GM21619 (cell line): ENCODE data around the gene LCTL.

Experiments
- ATAC-seq: cut with Tn5 transposase; IDR thresholded peaks from one replicate; pipeline ENCODE4 v1.9.1; 2021; ENCODE audit not compliant: unreplicated experiment

LCTL gene

DNA sequence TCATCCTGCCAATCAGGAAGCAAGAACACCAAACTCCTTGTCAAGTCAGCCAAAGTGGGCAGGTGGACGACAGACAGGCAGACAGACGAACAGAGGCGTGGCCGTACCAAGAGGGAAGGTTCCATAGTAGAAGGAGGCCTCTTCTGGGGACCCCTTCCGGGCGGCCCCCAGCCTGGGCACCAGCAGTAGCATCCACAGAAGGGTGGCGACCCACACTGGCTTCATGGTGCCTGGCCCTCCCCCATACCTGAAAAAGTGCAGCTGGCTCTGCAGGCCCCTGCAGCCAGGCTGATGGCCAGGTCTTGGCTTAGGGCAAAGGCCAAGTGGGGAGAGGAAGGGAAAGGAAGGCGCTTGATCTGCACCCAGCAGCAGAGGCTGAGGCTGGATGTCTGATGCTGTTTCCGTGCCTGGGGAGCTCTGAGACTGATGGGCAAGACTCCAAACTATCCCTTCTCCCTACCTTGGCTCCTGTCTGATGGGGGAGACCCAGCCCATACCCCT, 607 bp downstream of the LCTL start:
- no peak for ATAC-seq

DNA sequence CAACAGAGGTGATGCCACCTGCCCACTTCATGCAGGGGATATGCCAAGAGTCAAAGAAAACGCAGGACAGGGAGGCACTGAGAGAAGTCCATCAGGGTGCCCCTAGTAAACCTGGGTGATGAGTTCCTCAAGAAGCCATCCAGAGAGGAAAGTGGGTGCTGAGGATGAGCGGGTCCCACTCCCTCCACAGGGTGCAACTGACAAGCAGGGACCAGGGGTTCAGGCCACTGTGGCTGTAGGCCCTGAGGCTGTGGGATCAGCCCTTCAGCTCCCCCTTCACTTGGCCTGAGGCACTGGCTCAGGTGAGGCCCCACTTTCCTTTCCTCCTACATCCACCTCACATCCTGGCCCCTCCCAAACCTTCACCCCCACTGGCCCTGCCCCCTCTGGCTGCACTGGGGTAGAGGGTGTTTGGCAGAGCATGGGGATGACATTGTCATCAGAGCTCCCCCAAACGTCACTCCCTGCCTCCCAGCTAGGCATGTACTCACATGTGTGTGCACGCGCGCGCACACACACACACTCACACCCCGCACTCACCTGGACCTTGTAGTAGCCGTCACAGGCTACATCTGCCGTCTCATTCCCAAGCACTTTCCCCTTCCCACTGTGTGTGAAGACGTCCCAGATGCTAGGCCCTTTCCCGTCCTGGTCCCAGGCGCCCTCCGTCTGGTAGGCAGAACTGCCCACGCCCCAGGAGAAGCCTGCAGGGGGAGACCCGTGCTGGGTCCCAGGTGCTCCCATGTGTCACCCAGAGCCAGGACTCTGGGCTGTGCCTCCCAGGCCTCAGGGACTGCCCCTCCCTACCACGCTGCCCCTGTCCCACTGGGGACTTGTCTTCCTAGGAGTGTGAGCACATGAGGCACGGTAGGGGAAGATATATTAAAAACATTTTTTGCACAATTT, 1.4 kb downstream of the LCTL start:
- no peak for ATAC-seq

DNA sequence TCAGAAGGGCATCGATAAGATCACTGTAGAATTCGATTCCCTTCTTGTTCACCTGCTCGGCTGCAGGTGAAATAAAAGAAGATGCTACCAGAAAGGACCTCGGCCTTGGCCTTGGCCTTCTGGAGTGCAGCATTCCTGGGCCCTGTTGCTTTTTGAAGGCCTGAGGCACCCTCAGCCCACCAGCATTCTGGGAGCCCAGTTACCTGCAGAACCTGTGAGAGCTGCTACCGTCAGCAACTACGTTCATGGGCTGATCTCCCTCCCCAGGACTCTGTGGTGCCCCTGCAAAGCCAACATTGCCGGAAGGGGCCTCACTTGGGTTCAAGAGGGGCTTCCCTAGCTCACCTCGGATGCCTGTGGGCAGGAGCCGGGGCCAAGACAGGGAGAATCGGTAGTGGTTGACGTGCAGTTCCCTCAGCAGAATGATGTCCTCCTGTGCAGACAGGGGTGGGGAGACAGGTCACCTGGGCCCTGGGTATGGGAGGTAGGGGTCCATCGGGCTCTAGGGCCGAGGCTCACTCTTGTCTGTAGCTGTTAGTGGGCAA, 2.2 kb downstream of the LCTL start:
- ATAC-seq = no peak

DNA sequence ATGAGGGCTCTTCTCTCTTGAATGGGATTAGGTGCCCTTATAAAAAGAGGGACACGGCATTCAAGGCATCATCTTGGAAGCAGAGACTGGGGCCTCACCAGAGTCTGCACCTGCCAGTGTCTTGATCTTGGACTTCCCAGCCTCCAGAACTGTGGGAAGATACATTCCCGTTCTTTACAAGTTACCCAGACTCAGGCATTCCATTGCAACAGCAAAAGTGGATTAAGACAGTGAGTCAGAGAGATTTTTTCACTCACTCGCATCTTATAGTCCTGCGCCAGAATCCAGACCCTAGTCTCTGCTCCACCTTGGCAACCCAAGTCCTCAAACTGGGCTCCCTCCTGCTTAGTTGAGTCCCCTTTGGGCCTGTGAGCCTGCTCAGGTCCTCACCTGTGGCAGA, 2.7 kb downstream of the LCTL start:
- no peak for ATAC-seq

DNA sequence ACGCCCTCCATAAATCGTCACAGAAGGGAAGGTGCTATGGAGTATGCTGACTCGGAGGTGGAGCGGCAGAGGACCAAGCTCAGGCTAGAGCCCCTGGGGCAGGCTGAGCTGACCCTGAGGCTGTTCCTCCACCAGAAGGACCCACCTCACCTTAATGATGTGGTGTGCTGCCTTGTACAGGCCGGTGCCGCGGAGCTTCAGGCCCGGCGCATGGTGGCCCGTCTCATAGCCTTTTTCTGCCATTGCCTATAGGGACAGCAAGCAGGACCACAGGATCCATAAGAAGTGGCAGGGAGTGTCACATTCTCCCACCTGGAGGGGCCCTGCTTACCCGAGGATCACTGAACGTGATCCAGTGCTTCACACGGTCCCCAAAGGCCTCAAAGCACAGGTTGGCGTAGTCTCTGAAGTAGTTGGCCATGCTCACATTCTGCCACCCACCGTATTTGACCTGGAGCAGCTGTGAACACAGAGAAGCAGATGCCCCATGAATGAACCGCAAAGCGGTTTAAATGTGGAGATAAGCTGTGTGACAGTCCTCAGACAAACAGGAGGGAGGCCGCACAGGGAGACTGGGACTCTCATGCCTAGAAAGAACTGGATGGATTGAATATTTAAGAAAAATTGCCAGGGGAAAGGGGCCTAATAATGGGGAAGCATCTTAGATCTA, 4.8 kb downstream of the LCTL start:
- ATAC-seq = no peak

DNA sequence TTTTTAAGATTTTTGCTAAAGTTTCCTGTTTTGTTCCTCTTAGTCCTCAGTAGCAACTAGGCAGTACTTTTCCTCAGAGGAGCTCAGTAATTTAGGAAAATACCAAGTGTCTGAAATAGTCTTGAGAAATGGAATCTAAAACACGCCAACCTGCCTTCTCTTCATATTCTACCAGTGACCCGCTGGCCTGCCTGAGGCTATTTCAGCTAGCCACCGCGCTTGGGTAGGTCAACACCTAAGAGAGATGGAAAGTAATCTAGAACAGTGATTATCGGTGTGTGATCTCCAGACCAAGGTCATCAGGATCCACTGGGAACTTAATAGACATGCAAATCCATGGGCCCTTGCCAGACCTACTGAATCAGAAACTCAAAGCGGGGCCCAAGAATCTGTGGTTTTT, 7.5 kb downstream of the LCTL start:
- ATAC-seq = no peak

DNA sequence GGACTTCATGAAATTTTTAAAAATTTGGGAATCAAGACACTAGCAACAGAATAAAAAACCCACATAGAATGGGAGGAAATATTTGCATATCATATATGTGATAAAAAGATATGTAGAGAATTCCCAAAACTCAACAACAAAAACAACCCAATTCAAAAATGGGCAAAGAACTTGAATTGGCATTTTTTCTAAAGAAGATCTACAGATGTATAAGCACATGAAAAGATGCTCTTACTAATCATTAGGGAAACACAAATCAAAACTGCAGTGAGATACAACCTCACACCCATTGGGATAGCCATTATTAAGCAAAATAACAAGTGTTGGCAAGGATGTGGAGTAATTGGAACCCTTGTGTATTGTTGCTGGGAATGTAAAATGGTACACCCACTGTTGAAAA, 10.1 kb downstream of the LCTL start:
- ATAC-seq = no peak

DNA sequence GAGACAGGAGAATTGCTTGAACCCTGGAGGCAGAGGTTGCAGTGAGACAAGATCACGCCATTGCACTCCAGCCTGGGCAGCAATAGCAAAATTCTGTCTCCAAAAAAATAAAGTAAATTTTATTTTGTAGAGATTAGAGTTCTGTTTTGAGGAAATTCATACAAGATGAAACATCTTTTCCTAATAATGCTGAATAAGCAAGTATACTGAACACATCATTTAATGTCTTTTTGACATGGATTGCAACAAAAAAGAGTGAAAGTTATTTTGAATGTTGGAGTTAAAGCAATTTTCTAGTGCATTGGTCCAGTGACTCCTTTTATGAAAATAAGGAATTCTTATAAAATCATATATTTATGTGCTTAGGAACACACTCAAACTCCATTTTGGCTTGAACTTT, 20.5 kb downstream of the LCTL start:
- no peak for ATAC-seq

DNA sequence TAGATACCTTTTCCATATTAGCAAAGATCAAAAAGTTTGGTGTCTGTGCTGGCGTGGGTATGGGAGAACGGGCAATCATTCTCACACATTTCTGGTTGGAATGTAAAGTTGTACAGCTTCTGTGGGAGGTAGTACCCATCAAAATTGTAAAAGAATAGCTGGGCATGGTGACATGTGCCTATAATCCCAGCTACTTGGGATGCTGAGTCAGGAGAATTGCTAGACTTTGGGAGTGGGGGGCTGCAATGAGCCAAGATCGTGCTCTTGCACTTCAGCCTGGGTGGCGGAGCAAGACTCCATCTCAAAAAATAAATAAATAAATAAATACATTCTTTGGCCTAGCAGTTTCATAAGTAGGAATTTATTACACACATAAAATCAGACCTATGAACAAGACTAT, 22.9 kb downstream of the LCTL start:
- no peak for ATAC-seq

DNA sequence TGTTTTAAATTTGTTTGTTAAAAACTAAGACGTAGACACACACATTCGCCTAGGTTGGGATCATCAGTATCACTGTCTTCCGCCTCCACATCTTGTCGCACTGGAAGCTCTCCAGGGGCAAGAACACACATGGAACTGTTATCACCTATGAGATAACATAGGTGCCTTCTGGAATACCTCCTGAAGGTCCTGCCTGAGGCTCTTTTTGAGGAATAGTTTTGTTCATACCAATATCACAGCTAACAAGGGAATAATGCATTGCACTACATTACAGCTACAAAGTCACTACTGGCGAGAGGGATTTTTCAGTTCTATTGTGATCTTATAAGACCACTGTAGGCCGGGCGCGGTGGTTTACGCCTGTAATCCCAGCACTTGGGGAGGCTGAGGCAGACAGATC, 30.7 kb downstream of the LCTL start:
- no peak for ATAC-seq

DNA sequence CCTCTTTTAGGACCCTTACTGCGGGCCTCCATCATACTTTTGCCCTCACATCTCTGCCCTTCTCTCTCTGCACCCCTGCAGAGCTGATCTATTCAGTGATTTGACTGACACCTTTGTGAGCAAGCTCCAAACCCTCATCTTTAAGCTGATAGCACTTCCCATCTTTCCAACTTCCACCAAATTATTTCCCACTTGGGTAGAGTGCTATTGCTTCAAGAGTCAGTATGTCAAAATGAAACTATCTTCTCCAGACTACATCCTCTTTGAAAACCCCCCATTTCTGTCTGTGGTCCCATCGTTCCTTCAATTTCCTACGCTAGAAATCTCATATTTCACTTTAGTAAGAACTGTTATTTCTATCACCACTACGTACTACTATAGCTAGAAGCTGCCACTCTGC, 41.0 kb downstream of the LCTL start:
- ATAC-seq = no peak

DNA sequence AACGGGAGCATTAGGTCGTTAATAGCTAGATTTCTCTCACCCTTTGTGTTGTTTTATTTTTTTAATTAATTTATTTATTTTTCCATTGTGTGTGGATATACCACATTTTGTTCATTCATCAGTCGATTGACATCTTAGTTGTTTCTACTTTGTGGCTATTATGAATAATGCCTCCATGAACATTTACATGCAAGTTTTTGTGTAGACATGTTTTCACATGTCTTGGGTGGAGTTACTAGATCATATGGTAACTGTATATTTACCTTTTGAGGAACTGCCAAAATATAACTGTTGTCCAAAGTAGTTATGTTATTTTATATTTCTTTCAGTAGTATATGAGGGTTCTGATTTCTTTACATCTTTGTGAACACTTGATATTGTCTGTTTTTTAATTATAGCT, 41.9 kb downstream of the LCTL start:
- no peak for ATAC-seq

DNA sequence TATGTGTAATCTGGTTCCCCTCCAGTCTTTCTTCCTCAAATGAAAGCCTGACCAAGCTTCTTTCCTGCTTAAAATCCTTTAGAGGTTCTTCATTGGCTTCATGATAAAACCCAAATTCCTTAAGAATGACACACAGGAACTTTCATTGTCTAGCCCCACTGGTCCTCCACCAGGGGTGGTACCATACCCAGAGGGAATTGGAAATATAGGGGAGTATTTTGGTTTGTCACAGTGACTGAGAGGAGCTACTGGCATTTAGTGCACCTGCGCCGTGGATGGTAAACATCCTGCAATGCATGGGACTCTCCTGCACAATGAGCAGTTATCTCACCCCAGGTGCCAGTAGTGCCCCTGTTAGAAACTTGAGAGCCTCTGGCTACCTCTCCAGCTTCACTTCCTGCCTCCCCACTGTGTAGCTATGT, 49.9 kb downstream of the LCTL start:
- ATAC-seq = no peak

DNA sequence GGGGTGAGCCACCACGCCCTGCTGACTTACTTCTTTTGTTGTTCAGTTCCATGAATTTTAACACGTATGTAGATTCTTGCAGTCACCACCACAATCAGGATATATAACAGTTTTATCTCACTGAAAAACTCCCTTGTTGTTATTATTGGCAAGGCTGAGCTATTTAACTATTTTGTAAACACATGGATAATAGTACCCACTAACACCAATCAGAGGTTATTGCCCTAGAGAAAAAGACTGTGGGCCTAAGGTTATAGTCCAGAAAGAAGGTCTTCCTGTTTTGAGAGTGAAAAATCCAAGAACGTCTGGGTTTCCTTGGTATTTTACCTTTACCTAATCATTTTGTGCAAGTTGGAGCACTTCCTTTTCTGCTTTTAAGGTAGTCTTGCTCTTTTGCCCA, 51.2 kb downstream of the LCTL start:
- no peak for ATAC-seq

DNA sequence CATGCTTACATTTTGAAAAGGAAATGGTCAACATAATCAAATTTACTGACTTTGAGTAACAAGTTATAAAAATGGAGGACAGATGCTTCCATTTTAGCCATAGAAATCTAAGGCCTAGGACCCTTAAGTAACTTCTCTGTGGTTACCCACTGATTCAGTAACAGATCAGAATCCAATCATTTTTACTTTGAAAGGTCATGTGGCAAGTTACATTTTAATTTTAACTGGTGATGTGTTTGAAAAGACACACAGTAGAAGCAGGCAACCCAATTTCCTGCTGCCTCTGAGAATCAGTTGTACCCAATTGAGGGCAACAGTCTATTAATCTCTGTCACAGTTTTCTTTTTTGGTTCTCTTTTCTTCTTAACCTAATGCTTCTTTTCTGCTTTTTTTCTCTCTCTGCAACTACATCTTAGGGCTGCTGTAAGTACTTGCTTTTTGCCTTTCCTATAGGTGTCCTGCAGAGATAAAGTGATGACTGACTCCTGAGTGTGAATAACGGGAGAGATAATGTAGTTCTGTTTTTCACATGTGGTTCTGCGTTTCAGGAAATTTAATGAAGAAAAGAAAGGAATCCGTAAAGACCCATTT, 57.4 kb downstream of the LCTL start:
- ATAC-seq = no peak

DNA sequence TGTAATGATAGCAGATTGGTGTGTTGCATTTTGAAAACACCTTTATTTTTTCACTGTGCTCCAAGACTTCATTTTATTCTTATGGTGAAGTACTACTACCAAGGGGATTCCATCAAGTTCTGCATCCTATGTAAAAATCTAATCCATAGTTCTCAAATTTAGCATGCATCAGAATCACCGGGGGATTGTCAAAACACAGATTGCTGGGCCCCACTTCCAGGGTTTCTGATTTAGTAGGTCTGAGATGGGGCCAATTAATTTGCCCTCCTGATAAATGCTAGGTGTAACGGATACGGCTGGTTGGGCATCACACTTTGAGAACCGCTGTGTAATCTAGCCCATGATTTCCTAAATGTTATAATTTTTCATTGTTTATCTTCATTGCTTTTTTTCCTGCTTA, 60.0 kb downstream of the LCTL start:
- no peak for ATAC-seq

DNA sequence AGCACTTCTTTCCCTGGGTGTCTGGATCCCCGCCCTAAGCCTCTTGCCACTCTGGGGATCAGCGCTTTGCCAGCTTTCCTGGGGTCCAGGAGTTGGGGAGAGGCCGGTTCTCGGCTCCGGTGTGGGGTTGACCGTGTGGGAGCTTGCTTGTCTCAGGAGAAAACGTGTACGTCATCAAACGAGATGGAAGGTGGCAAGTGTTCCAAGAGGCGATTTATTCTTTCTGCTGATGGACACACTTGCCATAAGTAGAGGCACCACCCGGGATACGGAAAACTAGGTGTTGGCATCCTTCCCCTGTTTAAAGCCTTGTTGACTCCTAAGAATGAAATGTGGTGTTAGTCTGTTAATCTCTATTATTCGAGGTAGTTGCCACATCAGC, 60.4 kb downstream of the LCTL start:
- no peak for ATAC-seq

DNA sequence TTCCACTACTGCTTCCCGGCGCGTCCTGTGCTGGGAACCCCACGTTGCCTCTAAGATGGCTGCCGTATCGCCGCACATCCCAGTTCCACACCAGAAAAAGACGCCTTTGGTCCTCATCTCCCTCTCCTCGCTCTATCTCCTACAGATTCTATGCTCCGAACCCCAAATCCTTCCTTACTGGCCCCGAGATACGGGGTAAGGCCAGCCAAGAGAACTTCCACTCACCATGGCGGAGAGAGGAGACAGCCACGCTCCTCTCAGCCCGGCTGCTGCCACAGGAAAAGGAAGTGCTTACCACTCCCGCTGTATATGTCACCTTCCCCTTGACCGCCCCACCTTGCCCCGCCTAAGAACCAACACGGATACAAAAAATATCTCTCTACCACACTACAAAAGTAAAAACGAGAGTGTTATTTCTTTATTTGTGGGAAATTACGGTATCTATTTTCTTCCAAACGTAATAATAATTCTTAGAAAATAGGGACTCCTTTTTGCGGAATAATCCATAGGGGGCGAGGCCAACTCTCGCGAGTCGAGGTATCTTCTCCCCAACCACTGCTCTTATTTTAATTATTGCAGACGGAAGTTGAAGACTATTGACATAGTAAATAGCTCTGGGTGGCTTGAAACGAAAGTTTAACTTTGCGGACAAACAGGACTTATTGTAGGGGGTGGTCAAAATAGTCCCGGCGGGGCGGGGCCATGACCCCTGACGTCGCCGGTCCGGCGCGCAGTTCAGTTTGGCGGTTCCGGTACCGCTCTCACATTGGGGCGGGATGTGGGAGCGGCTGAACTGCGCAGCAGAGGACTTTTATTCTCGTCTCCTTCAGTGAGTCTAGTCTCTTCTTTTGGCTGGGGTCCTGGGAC, 61.0 kb downstream of the LCTL start, which contains the start of the genes RPL4 and ZWILCH:
Gene RPL4, minus strand, starts transcription at position 293 of the 867 bp plus-strand sequence. Its CDS starts 65 bp downstream, at position 228.
Gene ZWILCH, plus strand, starts transcription at position 764 of the 867 bp plus-strand sequence. Its CDS starts 13 bp downstream, at position 777.
- ATAC-seq = peak; percentile 75

DNA sequence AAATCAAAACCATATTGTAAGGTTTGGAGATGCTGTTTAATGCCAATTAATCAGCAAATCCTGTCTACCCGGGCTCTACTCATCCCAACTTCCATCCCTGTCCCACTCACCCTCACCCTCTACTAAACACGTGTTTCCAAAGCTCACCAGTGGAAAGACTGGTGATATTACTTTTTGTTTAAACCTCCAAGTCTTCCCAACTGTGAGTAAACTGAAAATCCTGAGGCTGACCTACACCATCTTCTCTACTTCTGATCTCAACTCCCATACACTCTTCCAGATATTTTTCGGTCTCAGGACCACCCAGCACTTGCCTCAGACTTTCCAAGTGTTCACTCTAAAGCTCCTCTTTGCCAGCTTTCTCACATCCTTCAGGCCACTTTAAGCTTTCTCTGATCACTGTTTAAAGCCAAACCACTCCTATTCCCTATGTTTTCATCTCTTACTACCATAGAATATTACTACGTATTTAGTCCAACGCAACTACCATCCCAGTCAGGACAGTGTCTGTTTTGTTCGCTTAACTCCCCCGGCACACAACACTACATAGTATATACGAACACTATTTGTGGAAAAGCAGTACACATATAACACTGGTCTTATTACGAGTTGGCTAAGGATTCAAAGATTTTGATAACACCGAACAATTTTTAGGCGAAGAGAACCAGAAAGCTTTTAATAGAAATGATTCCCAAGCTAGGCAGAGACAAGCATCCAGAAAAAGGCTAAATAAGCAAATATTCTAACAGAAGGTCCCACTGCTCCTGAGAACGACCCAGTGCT, 61.8 kb downstream of the LCTL start:
- no peak for ATAC-seq
